NCI-H524 treated with DMSO at 0.1 percent for 48 hours (cell line): ENCODE data around the gene AGBL1.
A peak's percentile ranks its signal among the peaks of the same experiment; 100 is the strongest.
"Not testable (repeated sequence)": the region's sequence is repeated elsewhere in the genome, so short reads cannot be mapped to it uniquely, and the experiment has no call there.

Source experiments
- DNase-seq: peaks from one replicate; lab custom pipeline; 2025; lab: John Stamatoyannopoulos, UW

Gene AGBL1

GRCh38 chr15:86506401-86506800, 426.7 kb downstream of the AGBL1 start:
- DNase-seq: peak; percentile 93

GRCh38 chr15:86515625-86516024, 436.0 kb downstream of the AGBL1 start:
- DNase-seq: no peak

- DNase-seq: no peak
Measured at GRCh38 chr15:86522721-86523120, 443.1 kb downstream of the AGBL1 start.

DNA sequence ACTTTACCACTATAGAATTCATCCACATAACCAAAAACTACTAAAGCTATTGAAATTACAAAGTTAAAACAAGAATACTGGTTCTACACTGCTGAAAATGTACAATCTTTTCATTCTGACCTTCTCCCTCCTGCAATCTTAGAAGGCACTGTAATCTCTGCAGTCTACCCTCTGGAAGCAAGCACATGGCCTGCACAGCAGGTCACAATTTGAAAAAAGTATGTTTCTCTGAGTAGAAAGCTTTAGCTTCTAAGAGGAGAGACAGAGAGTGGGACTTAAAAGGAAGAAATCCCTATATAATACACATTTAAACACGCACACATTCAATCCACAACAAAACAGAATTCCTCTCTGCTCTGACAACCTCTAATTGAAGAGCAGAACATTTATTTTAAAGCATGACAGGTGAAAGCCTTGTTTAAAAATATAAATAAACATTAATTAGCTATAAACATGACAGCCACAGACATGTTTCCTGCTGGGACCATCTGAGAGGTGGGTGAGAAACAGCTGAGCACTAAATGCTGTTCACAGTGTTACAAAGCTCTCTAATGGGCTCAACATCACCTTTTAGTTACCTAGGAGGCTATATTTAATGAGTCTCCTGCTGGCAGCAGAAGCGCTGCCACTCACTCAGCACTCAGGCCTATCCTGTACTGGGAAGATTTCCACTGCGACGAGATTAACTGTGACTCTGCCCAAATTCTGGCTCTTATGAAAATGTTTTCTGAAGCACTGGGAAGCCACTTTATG, 447.4 kb downstream of the AGBL1 start:
- no peak for DNase-seq

DNA sequence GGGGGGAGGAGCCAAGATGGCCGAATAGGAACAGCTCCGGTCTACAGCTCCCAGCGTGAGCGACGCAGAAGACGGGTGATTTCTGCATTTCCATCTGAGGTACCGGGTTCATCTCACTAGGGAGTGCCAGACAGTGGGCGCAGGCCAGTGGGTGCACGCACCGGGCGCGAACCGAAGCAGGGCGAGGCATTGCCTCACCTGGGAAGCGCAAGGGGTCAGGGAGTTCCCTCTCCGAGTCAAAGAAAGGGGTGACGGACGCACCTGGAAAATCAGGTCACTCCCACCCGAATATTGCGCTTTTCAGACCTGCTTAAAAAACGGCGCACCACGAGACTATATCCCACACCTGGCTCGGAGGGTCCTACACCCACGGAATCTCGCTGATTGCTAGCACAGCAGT, 448.4 kb downstream of the AGBL1 start:
- DNase-seq: not testable (repeated sequence)

DNA sequence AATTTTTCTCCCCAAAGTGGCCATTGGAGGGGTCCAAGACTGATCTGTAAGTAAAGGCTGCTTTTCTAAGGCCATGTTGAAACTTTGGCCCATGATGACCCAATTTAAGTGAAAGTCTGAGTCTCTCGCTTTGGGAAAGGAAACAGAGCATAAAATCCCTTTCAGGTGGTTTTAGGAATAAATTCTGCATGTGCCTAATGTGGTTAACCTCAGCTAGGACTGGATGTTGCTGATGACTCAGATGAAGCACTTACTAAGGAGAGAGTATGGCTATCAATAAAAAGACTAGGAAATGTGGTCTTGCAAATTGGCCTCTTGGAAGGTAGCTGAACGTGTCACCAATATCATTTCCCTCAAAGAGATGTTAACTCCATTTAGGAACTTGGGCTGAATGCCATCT, 458.5 kb downstream of the AGBL1 start:
- no peak for DNase-seq

GRCh38 chr15:86540840-86541467, 461.3 kb downstream of the AGBL1 start:
- DNase-seq: no peak

- peak; percentile 36 for DNase-seq
Measured at GRCh38 chr15:86541540-86541939, 461.9 kb downstream of the AGBL1 start.

- DNase-seq: no peak
Measured at GRCh38 chr15:86550075-86550474, 470.4 kb downstream of the AGBL1 start.

DNA sequence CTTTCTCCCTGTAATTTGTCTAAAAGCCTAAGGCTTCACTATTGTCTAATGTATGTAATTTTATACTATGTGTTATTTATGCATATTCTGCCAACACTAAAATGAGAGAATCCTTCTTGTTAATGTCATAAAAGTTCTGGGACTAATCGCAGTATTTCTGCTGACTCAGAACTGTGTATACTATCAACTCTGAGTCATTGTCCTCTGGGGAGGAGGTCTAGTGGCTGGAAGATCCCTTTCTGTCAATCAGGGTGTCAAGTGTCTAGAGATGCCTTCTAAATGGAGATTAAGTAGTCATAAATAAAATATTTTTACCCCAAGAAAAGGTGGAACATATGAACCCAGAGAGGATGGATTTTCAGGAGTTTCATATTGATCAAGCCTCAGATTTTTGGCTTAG, 473.4 kb downstream of the AGBL1 start:
- no peak for DNase-seq

GRCh38 chr15:86555098-86555497, 475.4 kb downstream of the AGBL1 start:
- no peak for DNase-seq

DNA sequence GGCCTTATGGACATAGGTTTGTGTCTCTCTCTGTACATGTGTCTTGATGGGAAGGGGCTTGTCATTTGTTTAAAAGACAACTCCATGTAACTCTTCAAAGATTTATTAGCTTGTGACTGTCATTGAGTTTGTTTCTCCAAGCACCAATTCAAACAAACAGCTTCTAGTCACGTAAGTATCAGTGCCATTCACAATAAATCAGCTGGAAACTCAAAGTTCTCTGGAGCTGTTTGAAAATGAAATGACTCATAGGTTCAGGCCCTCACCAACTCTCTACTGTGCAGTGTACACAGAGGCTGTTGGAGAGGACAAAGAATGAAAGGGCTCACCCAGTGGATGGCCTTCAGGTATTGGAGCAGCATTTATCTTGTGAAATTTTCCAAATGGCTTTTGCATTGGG, 476.3 kb downstream of the AGBL1 start:
- no peak for DNase-seq

DNA sequence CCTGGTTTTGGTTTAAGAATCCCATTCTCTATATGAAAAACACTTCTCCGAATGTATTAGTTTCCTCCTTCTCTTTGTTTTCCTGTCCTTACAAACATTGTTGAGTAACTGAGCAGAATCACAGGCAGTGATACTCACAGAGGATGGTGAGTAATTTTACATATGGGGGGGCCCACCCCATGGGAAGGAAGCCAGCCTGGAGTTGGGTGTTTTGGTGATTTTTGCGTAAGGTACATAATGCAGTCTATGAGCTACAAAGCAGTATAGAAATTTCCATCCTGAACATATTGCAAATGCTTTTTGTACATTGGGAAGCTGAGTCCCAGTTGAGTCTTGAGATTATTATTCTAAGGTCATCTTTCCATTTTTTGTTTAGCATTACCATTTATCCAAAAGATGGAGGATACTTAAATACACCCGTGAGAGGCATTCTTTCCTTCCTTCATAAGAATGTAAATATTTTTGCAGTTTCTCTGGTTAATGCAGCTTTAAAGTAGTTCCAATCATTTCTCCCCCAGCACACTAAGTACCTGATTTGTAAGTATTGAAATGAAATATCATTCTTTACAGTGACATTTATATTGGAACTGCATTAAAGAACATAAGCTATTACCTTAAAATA, 476.8 kb downstream of the AGBL1 start:
- DNase-seq: no peak

DNA sequence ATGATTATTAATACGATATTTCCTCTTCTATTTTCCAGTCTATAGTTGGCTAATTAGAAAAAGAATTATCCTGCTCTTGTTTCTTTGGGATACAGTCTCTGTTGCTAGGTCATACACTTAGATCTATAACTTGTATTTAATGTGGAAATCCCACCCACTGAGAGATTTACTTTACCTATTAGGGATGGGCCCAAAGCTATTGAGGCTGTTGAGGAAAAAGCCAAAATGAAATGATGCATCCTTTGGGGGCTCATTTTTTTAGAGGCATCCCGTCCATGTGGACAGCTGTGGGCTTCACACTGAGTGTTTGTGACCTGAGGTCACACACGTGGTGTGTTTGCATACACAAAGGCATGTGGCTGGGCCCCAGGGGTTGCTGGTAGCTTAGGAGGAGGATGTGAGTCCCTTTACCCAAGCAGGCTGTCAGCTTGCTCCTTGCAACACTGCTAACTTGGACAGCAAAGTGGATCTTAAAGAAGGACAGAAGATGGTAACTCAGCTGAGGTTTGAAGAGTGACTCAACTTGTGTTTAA, 477.4 kb downstream of the AGBL1 start:
- DNase-seq: no peak

DNA sequence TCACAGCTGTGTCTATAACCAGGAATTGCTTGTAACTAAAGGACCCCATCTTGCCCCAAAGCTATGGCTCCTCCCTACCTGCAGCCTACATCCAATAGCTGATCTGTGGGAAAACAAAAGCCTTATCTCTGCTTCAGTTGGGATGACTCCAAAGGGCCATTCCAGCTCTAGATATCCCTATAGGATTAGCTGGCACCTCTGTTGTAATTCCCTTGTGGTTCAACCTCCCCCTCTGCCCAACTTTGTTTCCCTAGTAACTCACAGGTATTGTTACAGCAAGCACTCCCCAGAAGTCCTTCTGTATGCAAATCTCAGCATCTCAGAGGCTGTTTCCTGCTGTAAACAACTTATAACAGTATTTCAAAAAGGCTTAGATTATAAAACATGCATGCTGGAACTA, 478.6 kb downstream of the AGBL1 start:
- no peak for DNase-seq

DNA sequence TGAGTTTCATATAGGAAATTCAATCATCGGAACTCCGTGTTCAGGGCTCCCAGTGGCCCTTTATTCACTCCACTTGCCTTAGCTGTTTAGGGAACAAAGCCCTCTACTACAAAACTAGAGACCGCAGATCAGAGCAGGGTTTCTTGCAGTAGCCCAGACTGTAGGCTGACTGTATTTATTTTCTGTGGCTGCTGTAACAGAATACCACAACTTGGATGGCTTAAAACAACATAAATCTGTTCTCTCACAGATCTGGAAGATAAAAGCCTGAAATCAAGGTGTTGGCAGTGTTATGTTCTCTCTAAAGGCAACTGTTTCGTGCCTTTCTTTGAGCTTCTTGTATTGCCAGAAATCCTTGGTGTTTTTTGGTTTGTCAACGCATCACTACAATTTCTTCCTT, 479.0 kb downstream of the AGBL1 start:
- DNase-seq: no peak

GRCh38 chr15:86568378-86568777, 488.7 kb downstream of the AGBL1 start:
- DNase-seq: peak; percentile 91

GRCh38 chr15:86570738-86571137, 491.1 kb downstream of the AGBL1 start:
- DNase-seq: no peak

DNA sequence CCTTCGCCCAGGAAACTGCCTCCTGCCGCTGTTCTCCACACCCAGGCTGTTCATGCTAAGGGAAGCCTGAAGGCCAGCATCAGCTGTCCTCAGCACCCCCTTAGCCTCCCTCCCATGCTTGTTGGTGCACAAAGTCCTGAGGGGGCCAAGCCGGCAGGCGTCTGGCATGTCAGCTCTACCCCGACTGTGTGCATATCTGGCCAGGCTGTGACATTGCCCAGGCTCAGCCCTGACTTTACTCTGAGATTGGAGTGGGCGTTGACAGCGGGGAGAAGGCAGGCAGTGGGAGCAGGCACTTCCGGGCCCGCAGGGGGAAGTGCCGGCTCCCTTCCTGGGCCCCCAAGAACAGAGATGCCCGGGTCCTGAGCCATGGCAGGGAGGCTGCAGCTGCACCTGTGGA, 492.2 kb downstream of the AGBL1 start:
- no peak for DNase-seq

GRCh38 chr15:86572368-86572841, 492.7 kb downstream of the AGBL1 start:
- DNase-seq: no peak

DNA sequence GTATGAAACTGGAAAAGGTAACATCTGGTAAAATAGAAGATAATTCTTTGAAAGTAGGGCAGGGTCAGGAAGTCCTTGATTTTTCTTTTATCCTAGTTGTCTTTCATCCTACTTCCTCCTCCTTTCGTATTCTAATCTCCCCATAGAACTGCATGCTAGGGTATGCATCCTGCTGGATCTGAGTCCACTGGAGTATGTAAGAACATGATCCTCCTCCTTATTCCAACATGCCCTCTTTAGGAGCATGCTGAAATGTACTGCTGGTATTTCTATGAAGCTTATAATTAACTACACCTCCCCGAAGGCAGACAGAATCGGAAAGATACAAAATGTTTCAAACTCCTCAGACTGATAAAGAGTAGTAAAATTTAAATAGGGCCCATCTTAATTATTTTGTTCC, 493.8 kb downstream of the AGBL1 start:
- no peak for DNase-seq

GRCh38 chr15:86588413-86588812, 508.7 kb downstream of the AGBL1 start:
- DNase-seq: no peak

- no peak for DNase-seq
Measured at GRCh38 chr15:86590461-86590860, 510.8 kb downstream of the AGBL1 start.
